Measurements from ENCODE around the gene MXRA7.

GRCh38 chr17:76686538-76687297 is 24.0 kb downstream of the MXRA7 start:
- TF ChIP-seq CTCF (conservative IDR thresholded peaks at IDR 0.05; ENCODE audit: low read depth, low read length) (no peak), POLR2A (IDR thresholded peaks at IDR 0.05; ENCODE audit: low read depth, low read length) (no peak)

Measured in IMR-90 (cell line).